ENCODE results near the gene USF3. TPM values are rescaled to one million over a fixed set of nuclear protein-coding genes. Genes with fewer than 3 reads are reported as not detected.
A peak's percentile ranks its signal among the peaks of the same experiment; 100 is the strongest.

Gene USF3, protein sequence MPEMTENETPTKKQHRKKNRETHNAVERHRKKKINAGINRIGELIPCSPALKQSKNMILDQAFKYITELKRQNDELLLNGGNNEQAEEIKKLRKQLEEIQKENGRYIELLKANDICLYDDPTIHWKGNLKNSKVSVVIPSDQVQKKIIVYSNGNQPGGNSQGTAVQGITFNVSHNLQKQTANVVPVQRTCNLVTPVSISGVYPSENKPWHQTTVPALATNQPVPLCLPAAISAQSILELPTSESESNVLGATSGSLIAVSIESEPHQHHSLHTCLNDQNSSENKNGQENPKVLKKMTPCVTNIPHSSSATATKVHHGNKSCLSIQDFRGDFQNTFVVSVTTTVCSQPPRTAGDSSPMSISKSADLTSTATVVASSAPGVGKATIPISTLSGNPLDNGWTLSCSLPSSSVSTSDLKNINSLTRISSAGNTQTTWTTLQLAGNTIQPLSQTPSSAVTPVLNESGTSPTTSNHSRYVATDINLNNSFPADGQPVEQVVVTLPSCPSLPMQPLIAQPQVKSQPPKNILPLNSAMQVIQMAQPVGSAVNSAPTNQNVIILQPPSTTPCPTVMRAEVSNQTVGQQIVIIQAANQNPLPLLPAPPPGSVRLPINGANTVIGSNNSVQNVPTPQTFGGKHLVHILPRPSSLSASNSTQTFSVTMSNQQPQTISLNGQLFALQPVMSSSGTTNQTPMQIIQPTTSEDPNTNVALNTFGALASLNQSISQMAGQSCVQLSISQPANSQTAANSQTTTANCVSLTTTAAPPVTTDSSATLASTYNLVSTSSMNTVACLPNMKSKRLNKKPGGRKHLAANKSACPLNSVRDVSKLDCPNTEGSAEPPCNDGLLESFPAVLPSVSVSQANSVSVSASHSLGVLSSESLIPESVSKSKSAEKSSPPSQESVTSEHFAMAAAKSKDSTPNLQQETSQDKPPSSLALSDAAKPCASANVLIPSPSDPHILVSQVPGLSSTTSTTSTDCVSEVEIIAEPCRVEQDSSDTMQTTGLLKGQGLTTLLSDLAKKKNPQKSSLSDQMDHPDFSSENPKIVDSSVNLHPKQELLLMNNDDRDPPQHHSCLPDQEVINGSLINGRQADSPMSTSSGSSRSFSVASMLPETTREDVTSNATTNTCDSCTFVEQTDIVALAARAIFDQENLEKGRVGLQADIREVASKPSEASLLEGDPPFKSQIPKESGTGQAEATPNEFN (N-terminal part only)
- total RNA-seq (2021; ENCODE audit: unreplicated experiment) (13.5 TPM), Bru-seq, nascent RNA (percentile 65 among the genes with signal in this experiment), BruChase-seq, experiment 1, labeled RNA remaining after a 6-hour chase (percentile 83 among the genes with signal in this experiment), BruChase-seq, experiment 2, labeled RNA remaining after a 2-hour chase (percentile 82 among the genes with signal in this experiment)
- 4.0 and 4.1 TPM in 2 replicates for polyA plus RNA-seq (2012)
- long read RNA-seq, partial matches to known transcripts, result 0 of 3 reads
- long read RNA-seq, other reads (novel, unspliced or antisense), result 3 of 3 reads

DNA sequence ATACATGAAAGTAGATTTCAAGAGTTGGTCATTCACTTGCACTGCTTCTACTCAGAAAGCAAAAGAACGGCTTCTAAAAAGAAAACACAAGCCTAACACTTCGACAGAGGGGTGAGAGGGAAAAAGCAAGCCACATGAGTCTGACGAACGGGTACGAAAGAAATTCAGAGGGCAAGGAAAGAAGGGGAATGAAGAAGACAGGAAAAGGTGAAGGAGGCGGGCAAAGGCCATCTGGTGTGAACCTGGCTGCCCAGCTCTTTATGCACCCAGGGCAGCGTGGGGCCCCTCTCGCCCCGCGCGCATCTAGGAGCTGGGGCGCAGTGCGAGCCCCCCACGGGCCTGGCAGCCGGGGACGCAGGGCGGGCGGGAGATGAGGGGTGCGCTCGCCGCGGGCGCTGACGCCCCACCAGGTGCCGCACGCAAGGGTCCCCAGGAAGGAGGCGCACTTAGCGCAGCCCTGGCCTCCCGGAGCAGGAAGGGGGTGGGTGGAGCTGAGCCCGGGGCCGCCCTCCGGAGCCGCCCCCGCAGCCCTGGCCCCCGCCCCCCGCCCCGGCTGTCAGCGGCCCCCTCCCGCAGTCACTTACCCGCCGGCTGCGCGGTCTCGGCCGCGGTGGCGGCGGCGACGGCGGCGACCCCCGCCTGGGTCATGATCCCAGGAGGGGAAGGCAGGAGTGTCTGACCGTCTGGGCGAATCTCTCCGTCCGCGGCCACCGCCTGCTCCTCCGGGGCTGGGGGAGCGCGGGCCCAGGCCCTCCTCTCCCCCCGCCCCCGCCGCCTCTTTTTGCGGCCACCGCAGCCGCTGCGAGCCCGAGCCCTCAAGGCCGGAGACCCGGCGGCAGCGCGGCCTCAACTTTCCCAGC, at the start of gene USF3:
Gene USF3, minus strand, starts transcription at position 857 of the 860 bp plus-strand sequence. CDS start 21,764 bp downstream, outside the sequence.
- Histone ChIP-seq H4K20me1 (ENCODE audit: insufficient read depth) (no peaks in the 10 kb centered on the region), H3K9me3 (ENCODE audit: control insufficient read depth in 1 of 2, insufficient read depth in 1 of 2, low read depth in 1 of 2, low read length in 2 of 2) (no peaks in the 10 kb centered on the region), H3K4me1 (ENCODE audit: control insufficient read depth in 1 of 2, insufficient read depth in 2 of 2, low read length in 2 of 2) (peaks cover 4 to 17% of the 10 kb centered on the region in 2 experiments; a peak in 3 of 4 replicates), H3K36me3 (ENCODE audit: control insufficient read depth in 1 of 2, insufficient read depth in 2 of 2, low read length in 2 of 2) (no peaks in the 10 kb centered on the region), H3K9me2 (ENCODE audit: insufficient read depth) (no peaks in the 10 kb centered on the region), H3K79me2 (ENCODE audit: insufficient read depth, low read length) (peaks cover 4% of the 10 kb centered on the region; the same call in 1 of the 2 replicates), H3K9ac (ENCODE audit: low read length) (peak within 1 kb of the TSS; percentile 75), H3K4me3 (replicated peaks in 1 of 2; ENCODE audit: low read depth in 1 of 2, low read length in 2 of 2) (peak within 1 kb of the TSS; percentile 68 to 93), H3K27ac (ENCODE audit: low read depth, low read length) (peak within 1 kb of the TSS; percentile 81), H3K27me3 (ENCODE audit: insufficient read depth, low read length) (no peaks in the 10 kb centered on the region), H3K4me2 (ENCODE audit: low read length) (peak within 1 kb of the TSS; percentile 97), H2AFZ (ENCODE audit: low read depth, low read length, poor library complexity, severe bottlenecking) (peak within 1 kb of the TSS; percentile 97)
- ChIA-PET POLR2A (interaction anchor here (0.6 kb wide), 1 partner anchor 40 kb away, joined by 5 read pairs; no protein-coding TSS in a partner anchor), RAD21 (ENCODE audit: low non-redundant PET in 1 of 2, low total read pairs in 2 of 2, uncharacterized antibody in 2 of 2, unreplicated experiment in 2 of 2) (no interaction called here), CTCF (interaction anchor here (0.6 kb wide), 1 partner anchor 180 kb away, joined by 3 read pairs; no protein-coding TSS in a partner anchor)
- BruUV-seq (replicated peaks), result no TSS peak
- DNase-seq (ENCODE audit: low read depth, low spot score) (peak; percentile 23), ATAC-seq (peak; percentile 82)
- intact Hi-C loops (cut with micrococcal nuclease), result no loop called here
- no peak for TF ChIP-seq ELF1 (IDR thresholded peaks at IDR 0.05; ENCODE audit: borderline replicate concordance, low read depth)
- no peak for TF ChIP-seq POLR2A (IDR thresholded peaks at IDR 0.05; ENCODE audit: borderline replicate concordance, extremely low read depth, insufficient read depth, insufficient read length)
- TF ChIP-seq YY1 (IDR thresholded peaks at IDR 0.05; ENCODE audit: extremely low read depth, insufficient replicate concordance, low read depth, low read length), result no peak
- TF ChIP-seq, protein P1, sequence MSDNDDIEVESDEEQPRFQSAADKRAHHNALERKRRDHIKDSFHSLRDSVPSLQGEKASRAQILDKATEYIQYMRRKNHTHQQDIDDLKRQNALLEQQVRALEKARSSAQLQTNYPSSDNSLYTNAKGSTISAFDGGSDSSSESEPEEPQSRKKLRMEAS (IDR thresholded peaks at IDR 0.05), result peak; percentile 69
- no peak for TF ChIP-seq FOSL1 (IDR thresholded peaks at IDR 0.05; ENCODE audit: low read depth)
- TF ChIP-seq SP1 (IDR thresholded peaks at IDR 0.05; ENCODE audit: low read depth), result peak; percentile 37; the same call in 1 of the 2 replicates
- peak; percentile 77 for TF ChIP-seq POLR2AphosphoS5 (IDR thresholded peaks at IDR 0.05; ENCODE audit: low read depth, low read length)
- TF ChIP-seq EGR1 (IDR thresholded peaks at IDR 0.05; ENCODE audit: low read depth), result peak; percentile 76
- TF ChIP-seq TCF7L2 (IDR thresholded peaks at IDR 0.05; ENCODE audit: borderline replicate concordance, extremely low read depth, insufficient read depth, insufficient read length), result no peak
- TF ChIP-seq CBX3 (IDR thresholded peaks at IDR 0.05; ENCODE audit: low read depth), result no peak
- peak; percentile 43; the same call in 1 of the 2 replicates for TF ChIP-seq ZFX (IDR thresholded peaks at IDR 0.05)
